GM12872 (cell line): ENCODE measurements around the gene RCN1.

Experiments
- CTCF ChIP-seq: IDR thresholded peaks from 3 replicates; pipeline ENCODE4 v1.5.1; 2011; ENCODE audit warnings: low read depth, mild to moderate bottlenecking, low read length, moderate library complexity; ENCODE audit not compliant: insufficient read depth

Gene RCN1

GRCh38 chr11:32149748-32150147, 58.9 kb downstream of the RCN1 start:
- no peak for TF ChIP-seq CTCF

GRCh38 chr11:32151027-32151426, 60.2 kb downstream of the RCN1 start:
- TF ChIP-seq CTCF: no peak

GRCh38 chr11:32152216-32152615, 61.3 kb downstream of the RCN1 start:
- TF ChIP-seq CTCF: no peak

GRCh38 chr11:32152821-32153220, 61.9 kb downstream of the RCN1 start:
- TF ChIP-seq CTCF: no peak

- no peak for TF ChIP-seq CTCF
Observed at GRCh38 chr11:32153747-32154146, 62.9 kb downstream of the RCN1 start.

GRCh38 chr11:32154275-32154674, 63.4 kb downstream of the RCN1 start:
- TF ChIP-seq CTCF: no peak
